Omental fat pad (tissue), 4 donors: ENCODE results near the gene CYFIP2. TPM values are rescaled to one million over a fixed set of nuclear protein-coding genes. Genes with fewer than 3 reads are reported as not detected.

ENCODE experiments used
- ATAC-seq: fragments of 150-250 bp; one replicate; pipeline ENCODE4 v1.9.1; 2016; ENCODE audit warnings: mild to moderate bottlenecking, moderate library complexity; ENCODE audit not compliant: low FRiP score
- DNase-seq: peaks from one replicate; pipeline ENCODE4 v3.0.0-alpha.2; 2019; ENCODE audit warnings: low spot score
- total RNA-seq, 4 donors: library from RNA; depleted of rRNA; stranded (reverse); fragments of >200 nt; gene quantifications; one replicate each; pipeline ENCODE4 v1.1.0, GENCODE V29; 2016
- TF ChIP-seq, protein P1 (sequence below), 3 donors: fragments of 450-650 bp; IDR thresholded peaks; one replicate each; pipeline ENCODE4 v1.5.1; 2016 to 2017; ENCODE audit warnings: antibody characterized with exemption in 3 of 3, mild to moderate bottlenecking in 3 of 3, moderate library complexity in 2 of 3

CYFIP2 gene
- total RNA-seq, 4 donors from 2014 or later: 12.7 to 25.5 (median 15.8) TPM

DNA sequence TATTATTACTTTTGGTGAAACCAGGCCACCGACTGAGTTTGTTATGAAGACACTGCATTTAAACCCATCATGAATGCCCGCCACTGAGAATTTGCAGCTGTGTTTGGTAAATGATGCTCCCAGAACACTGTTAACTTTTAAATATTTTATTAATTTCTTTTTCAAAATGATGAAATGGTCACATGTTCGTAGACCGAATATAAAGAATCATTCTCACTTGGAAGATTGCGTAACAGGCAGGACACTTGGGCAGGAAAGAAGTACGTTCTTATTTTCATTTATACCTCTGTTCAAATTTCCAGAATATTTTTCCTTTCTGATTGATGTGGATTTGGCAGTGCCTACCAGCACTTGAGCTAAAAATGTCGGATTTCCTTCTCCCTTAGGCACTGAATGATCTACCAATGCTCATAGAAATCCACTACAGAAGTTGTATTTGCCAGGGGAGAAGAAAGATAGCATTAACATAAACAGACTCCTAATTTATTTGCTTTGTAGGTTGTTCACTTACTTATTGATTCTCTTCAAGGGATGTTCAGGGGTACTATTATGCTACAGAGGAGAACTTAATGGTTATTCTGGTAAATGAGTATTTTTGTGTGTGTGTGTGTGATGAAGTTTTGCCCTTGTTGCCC, 13.8 kb downstream of the CYFIP2 start:
- no peak for ATAC-seq
- no peak for DNase-seq
- TF ChIP-seq, protein P1, sequence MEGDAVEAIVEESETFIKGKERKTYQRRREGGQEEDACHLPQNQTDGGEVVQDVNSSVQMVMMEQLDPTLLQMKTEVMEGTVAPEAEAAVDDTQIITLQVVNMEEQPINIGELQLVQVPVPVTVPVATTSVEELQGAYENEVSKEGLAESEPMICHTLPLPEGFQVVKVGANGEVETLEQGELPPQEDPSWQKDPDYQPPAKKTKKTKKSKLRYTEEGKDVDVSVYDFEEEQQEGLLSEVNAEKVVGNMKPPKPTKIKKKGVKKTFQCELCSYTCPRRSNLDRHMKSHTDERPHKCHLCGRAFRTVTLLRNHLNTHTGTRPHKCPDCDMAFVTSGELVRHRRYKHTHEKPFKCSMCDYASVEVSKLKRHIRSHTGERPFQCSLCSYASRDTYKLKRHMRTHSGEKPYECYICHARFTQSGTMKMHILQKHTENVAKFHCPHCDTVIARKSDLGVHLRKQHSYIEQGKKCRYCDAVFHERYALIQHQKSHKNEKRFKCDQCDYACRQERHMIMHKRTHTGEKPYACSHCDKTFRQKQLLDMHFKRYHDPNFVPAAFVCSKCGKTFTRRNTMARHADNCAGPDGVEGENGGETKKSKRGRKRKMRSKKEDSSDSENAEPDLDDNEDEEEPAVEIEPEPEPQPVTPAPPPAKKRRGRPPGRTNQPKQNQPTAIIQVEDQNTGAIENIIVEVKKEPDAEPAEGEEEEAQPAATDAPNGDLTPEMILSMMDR (IDR thresholded peaks at IDR 0.05): no peak

DNA sequence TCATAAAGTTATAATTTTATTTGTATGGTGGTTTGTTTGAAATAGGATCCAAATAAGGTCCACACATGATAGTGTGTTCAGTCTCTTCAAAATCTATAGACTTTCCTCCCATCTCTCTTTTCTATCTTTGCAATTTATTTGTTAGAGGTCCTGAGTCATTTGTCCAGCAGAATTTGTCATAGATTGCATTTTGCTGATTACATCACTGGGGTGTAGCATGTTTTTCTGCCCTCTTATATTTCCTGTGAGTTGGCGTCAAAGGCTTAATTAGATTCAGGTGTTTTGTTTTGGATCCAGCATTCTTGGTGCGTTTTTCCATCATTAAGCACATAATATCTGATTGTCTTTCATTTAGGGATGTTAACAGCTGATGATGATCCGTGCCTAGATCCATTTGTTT, 15.0 kb downstream of the CYFIP2 start:
- TF ChIP-seq, protein P1 (IDR thresholded peaks at IDR 0.05): no peak
- no peak for ATAC-seq
- DNase-seq: no peak

DNA sequence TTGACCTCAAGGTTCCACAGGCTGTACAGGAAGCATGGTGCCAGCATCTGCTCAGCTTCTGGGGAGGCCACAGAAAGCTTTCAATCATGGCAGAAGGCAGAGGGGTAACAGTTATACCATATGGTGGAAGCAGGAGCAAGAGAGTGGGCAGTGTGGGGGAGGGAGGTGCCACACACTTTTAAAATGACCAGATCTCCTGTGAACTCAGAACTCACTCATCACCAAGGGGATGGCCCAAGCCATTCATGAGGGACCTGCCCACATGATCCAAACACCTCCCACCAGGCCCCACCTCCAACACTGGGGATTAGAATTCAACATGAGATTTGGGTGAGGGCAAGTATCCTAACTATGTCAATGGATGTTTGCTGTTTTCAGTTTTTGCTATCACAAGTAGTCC, 16.2 kb downstream of the CYFIP2 start:
- DNase-seq: no peak
- no peak for ATAC-seq
- TF ChIP-seq, protein P1 (IDR thresholded peaks at IDR 0.05): no peak

DNA sequence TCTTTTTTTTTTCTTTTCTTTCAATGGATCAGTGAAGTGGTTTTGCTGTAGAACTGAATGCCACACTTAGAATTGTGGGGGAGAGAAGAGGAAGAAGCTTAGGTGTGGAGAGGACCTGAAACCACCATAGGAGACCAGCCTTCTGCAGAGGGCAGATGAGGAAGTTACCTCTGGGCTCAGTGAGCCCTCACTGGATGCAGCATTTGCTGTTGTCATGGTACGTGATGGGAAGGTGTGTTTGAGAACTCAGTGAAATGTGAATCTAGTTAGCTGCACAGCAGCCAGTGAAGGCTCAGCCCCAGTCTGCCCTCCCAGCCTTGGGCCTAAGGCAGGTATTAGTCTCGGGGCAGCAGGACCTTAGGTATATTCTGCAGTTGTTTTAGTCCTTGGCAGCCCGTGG, 17.5 kb downstream of the CYFIP2 start:
- DNase-seq (no peak), ATAC-seq (no peak)

DNA sequence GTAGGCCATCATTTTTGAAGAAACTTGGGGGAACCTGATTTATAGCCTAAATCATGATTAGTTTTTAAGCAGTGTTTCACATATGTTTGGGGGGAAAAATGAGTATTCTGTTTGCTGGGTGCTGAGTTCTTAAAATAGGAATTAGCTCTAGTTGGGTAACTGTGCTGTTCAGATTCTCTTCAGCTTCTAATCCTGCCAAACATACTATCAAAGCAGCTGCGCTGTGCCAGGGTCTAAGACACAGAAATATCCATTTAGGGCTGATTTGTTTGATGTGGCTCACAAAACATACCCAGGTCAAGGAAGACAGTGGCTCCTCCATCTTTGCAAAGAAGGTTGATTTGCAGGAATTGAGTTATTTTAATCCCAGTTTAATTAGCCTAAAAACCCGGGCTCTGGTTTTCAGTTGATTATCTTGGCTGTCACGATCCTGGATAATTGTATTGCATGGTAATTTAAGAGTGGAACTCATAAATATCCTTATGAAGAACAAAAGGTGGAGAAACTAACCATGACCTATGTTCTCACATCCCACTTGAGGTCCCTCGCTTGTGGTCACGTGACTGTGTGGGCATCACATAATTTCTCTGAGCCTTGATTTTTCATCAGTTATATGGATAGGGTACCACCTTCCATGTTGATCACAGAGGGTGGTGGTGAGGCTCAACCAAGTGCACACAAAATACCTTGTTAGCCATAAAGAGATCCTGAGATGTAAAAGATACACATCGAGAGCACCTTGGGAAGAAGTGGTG, 18.7 kb downstream of the CYFIP2 start:
- ATAC-seq: no peak
- no peak for DNase-seq
- TF ChIP-seq, protein P1 (IDR thresholded peaks at IDR 0.05): no peak

More for the DNA sequence above, 17.5 kb downstream of the CYFIP2 start:
- TF ChIP-seq, protein P1 (IDR thresholded peaks at IDR 0.05): no peak

DNA sequence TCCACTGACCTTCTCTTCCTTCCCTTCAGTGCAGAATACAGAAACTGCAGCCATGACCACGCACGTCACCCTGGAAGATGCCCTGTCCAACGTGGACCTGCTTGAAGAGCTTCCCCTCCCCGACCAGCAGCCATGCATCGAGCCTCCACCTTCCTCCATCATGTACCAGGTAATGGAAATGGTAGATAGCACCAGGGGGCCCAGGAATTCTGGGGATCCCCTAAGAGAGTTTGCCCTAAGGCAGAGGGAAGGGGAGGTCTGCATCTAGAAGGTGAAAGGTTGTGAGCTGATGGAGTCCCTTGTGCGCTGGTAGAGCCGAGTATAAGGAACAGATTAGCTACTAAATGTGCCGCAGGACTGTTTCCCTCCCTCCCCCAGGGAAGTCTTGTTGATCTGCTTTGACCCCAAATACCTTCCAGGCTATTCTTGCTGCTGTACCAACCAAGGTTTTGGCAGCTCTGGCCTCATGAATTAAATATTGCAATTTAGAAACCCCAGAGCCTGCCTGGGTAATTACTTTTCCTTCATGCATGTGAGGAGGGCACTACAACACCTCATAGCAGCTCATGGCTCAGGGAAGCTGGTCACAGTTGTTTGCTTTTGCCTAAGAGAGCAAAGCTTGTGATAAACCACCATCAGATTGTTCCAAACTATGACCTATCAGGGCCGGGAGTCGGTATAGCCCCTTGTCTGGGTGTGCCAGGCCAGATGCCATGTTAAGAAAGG, 19.6 kb downstream of the CYFIP2 start:
- ATAC-seq (no peak), DNase-seq (no peak)
- TF ChIP-seq, protein P1 (IDR thresholded peaks at IDR 0.05): no peak
